Measurements from ENCODE around the gene PDE7B. TPM values are rescaled to one million over a fixed set of nuclear protein-coding genes. Genes with fewer than 3 reads are reported as not detected.
A peak's percentile ranks its signal among the peaks of the same experiment; 100 is the strongest.

Gene PDE7B
- total and polyA plus RNA-seq, 2 of the 4 experiments (the other 2 are of a cell fraction) = 7.8 to 12.4 TPM

- H4K91ac ChIP-seq (ENCODE audit: insufficient read depth, low read depth, low read length) = no peak overlapping the region
- no peak overlapping the region for H3K4me3 ChIP-seq (ENCODE audit: insufficient read depth, low read depth, low read length)
- peaks cover 20% of the 10 kb centered on the region for H3K4me1 ChIP-seq (ENCODE audit: control insufficient read depth, insufficient read depth, low read length)
- peak overlapping the region; percentile 75; the same call in 1 of the 2 replicates for H3K14ac ChIP-seq (replicated peaks; ENCODE audit: low read depth, low read length)
- intact Hi-C loops (cut with micrococcal nuclease) (no loop called here), dilution Hi-C loops (cut with HindIII; ENCODE audit: low sequenced_read_pairs, unreplicated experiment) (no loop called here), in situ Hi-C loops (cut with MboI; ENCODE audit: low sequenced_read_pairs) (no loop called here)
- no peaks in the 10 kb centered on the region for H3K27me3 ChIP-seq (ENCODE audit: control insufficient read depth, insufficient read depth, low read length)
- no peak overlapping the region for H2AK5ac ChIP-seq (ENCODE audit: low read depth, low read length)
- no peak overlapping the region for H3K4ac ChIP-seq (ENCODE audit: low read depth, low read length)
- H2BK120ac ChIP-seq (ENCODE audit: low read depth, low read length) = no peak overlapping the region
- no peak overlapping the region for H3K9ac ChIP-seq (ENCODE audit: low read depth, low read length)
- peak overlapping the region; percentile 74 for H2BK5ac ChIP-seq (ENCODE audit: low read depth, low read length, poor library complexity, severe bottlenecking)
- WGBS, 2 experiments (ENCODE audit: extremely low coverage in 2 of 2, insufficient read length in 1 of 2) = no CpG with 5 or more reads among the region's 1 CpG
- TF ChIP-seq POLR2A (IDR thresholded peaks at IDR 0.05; ENCODE audit: low read depth, low read length) = no peak
- no peak for TF ChIP-seq MAFK (IDR thresholded peaks at IDR 0.05; ENCODE audit: low read depth, low read length)
- H3K23ac ChIP-seq (ENCODE audit: low read depth, low read length) = peak overlapping the region; percentile 17; the same call in 1 of the 2 replicates
- no peak overlapping the region for H3K27ac ChIP-seq (ENCODE audit: insufficient read depth, low read length)
- peaks cover 10% of the 10 kb centered on the region; the same call in 1 of the 2 replicates for H3K9me1 ChIP-seq (ENCODE audit: insufficient read depth, low read length)
- H2BK20ac ChIP-seq (ENCODE audit: low read depth, low read length) = no peak overlapping the region
- ChIA-PET POLR2A (ENCODE audit: unreplicated experiment) (no interaction called here), CTCF (no interaction called here)
- no peak overlapping the region for H4K8ac ChIP-seq (ENCODE audit: low read depth in 2 of 2, low read length in 2 of 2)
- H4K5ac ChIP-seq (ENCODE audit: low read depth, low read length) = no peak overlapping the region
- peaks cover 31 to 53% of the 10 kb centered on the region in 2 experiments for H3K79me1 ChIP-seq (ENCODE audit: low read depth in 1 of 2, low read length in 2 of 2)
- H4K20me1 ChIP-seq (ENCODE audit: insufficient read depth, low read length) = no peaks in the 10 kb centered on the region
- no TSS peak for BruUV-seq (replicated peaks)
- H3K36me3 ChIP-seq (ENCODE audit: control insufficient read depth, insufficient read depth, low read length) = peaks cover 21% of the 10 kb centered on the region
- no peak for DNase-seq
- no peak for ATAC-seq (ENCODE audit: low read depth)
- no peak overlapping the region for H3K56ac ChIP-seq (ENCODE audit: extremely low read depth, insufficient read depth, low read length)
- H2AFZ ChIP-seq (replicated peaks; ENCODE audit: low read length, poor library complexity) = no peak overlapping the region
- no peak overlapping the region for H2AK9ac ChIP-seq (replicated peaks; ENCODE audit: low read depth, low read length, poor library complexity)
- peak overlapping the region; percentile 17; the same call in 1 of the 2 replicates for H3K18ac ChIP-seq (ENCODE audit: low read depth, low read length)
- H3K9me3 ChIP-seq (ENCODE audit: control insufficient read depth, insufficient read depth, low read length) = no peaks in the 10 kb centered on the region
- H3K4me2 ChIP-seq (ENCODE audit: low read depth, low read length) = no peak overlapping the region
- H2BK15ac ChIP-seq (ENCODE audit: low read depth, low read length) = no peak overlapping the region
Measured at GRCh38 chr6:136115941-136116340, 264.4 kb downstream of the PDE7B start.
